Measurements from ENCODE around the gene GIGYF2.

GIGYF2 gene

GRCh38 chr2:232721261-232721660, 24.1 kb downstream of the GIGYF2 start:
- Histone ChIP-seq H3K4me3 (ENCODE audit: low read length) (no peak overlapping the region), H4K20me1 (ENCODE audit: insufficient read depth, low read length) (peaks cover 7% of the 10 kb centered on the region; the same call in 1 of the 2 replicates), H3K27me3 (ENCODE audit: low read depth, low read length) (no peaks in the 10 kb centered on the region), H3K79me2 (ENCODE audit: low read length) (peaks cover 59% of the 10 kb centered on the region), H3K9ac (ENCODE audit: low read length) (no peak overlapping the region), H3K27ac (ENCODE audit: low read length) (no peak overlapping the region), H3K9me3 (ENCODE audit: insufficient read depth, low read length) (no peaks in the 10 kb centered on the region), H2AFZ (ENCODE audit: low read depth, low read length) (no peak overlapping the region), H3K36me3 (replicated peaks; ENCODE audit: low read depth, low read length) (peaks cover 16% of the 10 kb centered on the region), H3K4me2 (ENCODE audit: low read length) (no peak overlapping the region), H3K4me1 (ENCODE audit: low read length) (no peaks in the 10 kb centered on the region)
- TF ChIP-seq EZH2phosphoT487 (IDR thresholded peaks at IDR 0.05; ENCODE audit: low read depth) (no peak), CTCF (IDR thresholded peaks at IDR 0.05; ENCODE audit: low read depth, low read length) (no peak)

GRCh38 chr2:232721882-232722281, 24.8 kb downstream of the GIGYF2 start:
- H3K9me3 ChIP-seq (ENCODE audit: insufficient read depth, low read length), result no peaks in the 10 kb centered on the region
- no peak overlapping the region for H3K9ac ChIP-seq (ENCODE audit: low read length)
- peaks cover 16% of the 10 kb centered on the region for H3K36me3 ChIP-seq (replicated peaks; ENCODE audit: low read depth, low read length)
- no peak overlapping the region for H3K27ac ChIP-seq (ENCODE audit: low read length)
- no peaks in the 10 kb centered on the region for H3K27me3 ChIP-seq (ENCODE audit: low read depth, low read length)
- H3K4me3 ChIP-seq (ENCODE audit: low read length), result no peak overlapping the region
- no peak overlapping the region for H2AFZ ChIP-seq (ENCODE audit: low read depth, low read length)
- TF ChIP-seq EZH2phosphoT487 (IDR thresholded peaks at IDR 0.05; ENCODE audit: low read depth), result no peak
- no peak for TF ChIP-seq CTCF (IDR thresholded peaks at IDR 0.05; ENCODE audit: low read depth, low read length)
- peaks cover 53% of the 10 kb centered on the region for H3K79me2 ChIP-seq (ENCODE audit: low read length)
- H3K4me2 ChIP-seq (ENCODE audit: low read length), result no peak overlapping the region
- H4K20me1 ChIP-seq (ENCODE audit: insufficient read depth, low read length), result peaks cover 7% of the 10 kb centered on the region; the same call in 1 of the 2 replicates
- H3K4me1 ChIP-seq (ENCODE audit: low read length), result no peaks in the 10 kb centered on the region

- peaks cover 41% of the 10 kb centered on the region for H3K79me2 ChIP-seq (ENCODE audit: low read length)
- H2AFZ ChIP-seq (ENCODE audit: low read depth, low read length), result no peak overlapping the region
- peaks cover 11% of the 10 kb centered on the region for H3K36me3 ChIP-seq (replicated peaks; ENCODE audit: low read depth, low read length)
Observed at GRCh38 chr2:232723027-232723426, 25.9 kb downstream of the GIGYF2 start.

GRCh38 chr2:232728785-232729184, 31.7 kb downstream of the GIGYF2 start:
- Histone ChIP-seq H2AFZ (ENCODE audit: low read depth, low read length) (no peak overlapping the region), H3K9me3 (ENCODE audit: insufficient read depth, low read length) (no peaks in the 10 kb centered on the region), H3K79me2 (ENCODE audit: low read length) (peaks cover 4% of the 10 kb centered on the region), H3K4me2 (ENCODE audit: low read length) (no peak overlapping the region), H3K4me1 (ENCODE audit: low read length) (peaks cover 6% of the 10 kb centered on the region), H3K9ac (ENCODE audit: low read length) (no peak overlapping the region), H3K36me3 (replicated peaks; ENCODE audit: low read depth, low read length) (peaks cover 3% of the 10 kb centered on the region), H3K27ac (ENCODE audit: low read length) (no peak overlapping the region), H3K27me3 (ENCODE audit: low read depth, low read length) (no peaks in the 10 kb centered on the region), H4K20me1 (ENCODE audit: insufficient read depth, low read length) (0 out of 2 replicates have a peak, but pooled peaks cover 2% of the 10 kb centered on the region), H3K4me3 (ENCODE audit: low read length) (no peak overlapping the region)
- no peak for TF ChIP-seq CTCF (IDR thresholded peaks at IDR 0.05; ENCODE audit: low read depth, low read length)
- no peak for TF ChIP-seq EZH2phosphoT487 (IDR thresholded peaks at IDR 0.05; ENCODE audit: low read depth)

More at GRCh38 chr2:232723027-232723426, 25.9 kb downstream of the GIGYF2 start:
- H3K27ac ChIP-seq (ENCODE audit: low read length), result no peak overlapping the region
- no peak overlapping the region for H3K9ac ChIP-seq (ENCODE audit: low read length)
- no peak overlapping the region for H3K4me2 ChIP-seq (ENCODE audit: low read length)
- no peak overlapping the region for H3K4me3 ChIP-seq (ENCODE audit: low read length)
- H3K9me3 ChIP-seq (ENCODE audit: insufficient read depth, low read length), result no peaks in the 10 kb centered on the region
- no peaks in the 10 kb centered on the region for H3K27me3 ChIP-seq (ENCODE audit: low read depth, low read length)
- peaks cover 6% of the 10 kb centered on the region for H3K4me1 ChIP-seq (ENCODE audit: low read length)
- TF ChIP-seq EZH2phosphoT487 (IDR thresholded peaks at IDR 0.05; ENCODE audit: low read depth) (no peak), CTCF (IDR thresholded peaks at IDR 0.05; ENCODE audit: low read depth, low read length) (no peak)
- H4K20me1 ChIP-seq (ENCODE audit: insufficient read depth, low read length), result peaks cover 7% of the 10 kb centered on the region; the same call in 1 of the 2 replicates

All from OCI-LY3 (cell line).